ENCODE data around the gene OSBPL3. TPM values are rescaled to one million over a fixed set of nuclear protein-coding genes. Genes with fewer than 3 reads are reported as not detected.

The OSBPL3 gene
- total RNA-seq, 1 experiment from 2014 or later, result 11.6 TPM

DNA sequence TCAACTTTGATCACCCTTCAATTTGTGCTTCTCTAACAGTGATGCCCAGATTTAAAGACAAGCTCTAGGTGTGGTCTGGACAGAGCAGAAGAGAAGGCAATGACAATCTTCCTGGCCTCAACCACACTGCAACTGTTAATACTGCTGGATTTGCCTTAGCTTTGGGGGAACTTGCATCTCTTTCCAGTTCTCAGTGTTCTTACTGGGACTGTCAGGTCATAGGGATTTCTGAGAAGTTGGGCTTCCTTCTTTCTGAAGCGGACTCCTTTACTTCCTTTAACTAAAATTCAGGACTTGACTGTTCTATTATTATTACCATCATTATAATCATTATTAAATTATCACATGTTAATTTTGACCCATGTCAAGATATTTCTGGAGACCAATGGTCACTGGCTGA lies 80.8 kb downstream of the OSBPL3 start:
- intact Hi-C loops (cut with micrococcal nuclease), result loop anchor here (5.0 to 10.0 kb wide), 2 partner anchors 173 to 196 kb away; no protein-coding TSS in a partner anchor
- H3F3A ChIP-seq (ENCODE audit: low read length, unreplicated experiment), result no peaks in the 10 kb centered on the region
- TF ChIP-seq EZH2 (IDR thresholded peaks at IDR 0.05; ENCODE audit: low read length, unreplicated experiment) (no peak), EZH2phosphoT487 (IDR thresholded peaks at IDR 0.05; ENCODE audit: borderline replicate concordance, low read length) (no peak)
- TF ChIP-seq, protein P1, sequence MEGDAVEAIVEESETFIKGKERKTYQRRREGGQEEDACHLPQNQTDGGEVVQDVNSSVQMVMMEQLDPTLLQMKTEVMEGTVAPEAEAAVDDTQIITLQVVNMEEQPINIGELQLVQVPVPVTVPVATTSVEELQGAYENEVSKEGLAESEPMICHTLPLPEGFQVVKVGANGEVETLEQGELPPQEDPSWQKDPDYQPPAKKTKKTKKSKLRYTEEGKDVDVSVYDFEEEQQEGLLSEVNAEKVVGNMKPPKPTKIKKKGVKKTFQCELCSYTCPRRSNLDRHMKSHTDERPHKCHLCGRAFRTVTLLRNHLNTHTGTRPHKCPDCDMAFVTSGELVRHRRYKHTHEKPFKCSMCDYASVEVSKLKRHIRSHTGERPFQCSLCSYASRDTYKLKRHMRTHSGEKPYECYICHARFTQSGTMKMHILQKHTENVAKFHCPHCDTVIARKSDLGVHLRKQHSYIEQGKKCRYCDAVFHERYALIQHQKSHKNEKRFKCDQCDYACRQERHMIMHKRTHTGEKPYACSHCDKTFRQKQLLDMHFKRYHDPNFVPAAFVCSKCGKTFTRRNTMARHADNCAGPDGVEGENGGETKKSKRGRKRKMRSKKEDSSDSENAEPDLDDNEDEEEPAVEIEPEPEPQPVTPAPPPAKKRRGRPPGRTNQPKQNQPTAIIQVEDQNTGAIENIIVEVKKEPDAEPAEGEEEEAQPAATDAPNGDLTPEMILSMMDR (conservative IDR thresholded peaks at IDR 0.05; ENCODE audit: low read depth, low read length), result no peak
- peaks cover 20% of the 10 kb centered on the region for H3K4me1 ChIP-seq (ENCODE audit: insufficient read depth, low read length)
- no TSS peak for BruUV-seq (replicated peaks)
- H3K27ac ChIP-seq (ENCODE audit: low read length), result peak overlapping the region; percentile 51
- DNase-seq (no peak), ATAC-seq (peak; percentile 8)
- no peak overlapping the region for H2AFZ ChIP-seq (ENCODE audit: low read length)
- POLR2A ChIA-PET (ENCODE audit: unreplicated experiment), result interaction anchor here (0.6 kb wide), 2 partner anchors 216 to 227 kb away, joined by 5 read pairs; no protein-coding TSS in a partner anchor
- no peaks in the 10 kb centered on the region for H3K36me3 ChIP-seq (ENCODE audit: low read depth, low read length)
- CTCF ChIA-PET, result interaction anchor here (0.6 to 0.9 kb wide), 2 partner anchors 82 to 87 kb away, joined by 3 read pairs; no protein-coding TSS in a partner anchor
- peak overlapping the region; percentile 39; the same call in 1 of the 2 replicates for H3K4me2 ChIP-seq (ENCODE audit: low read length)
- no peaks in the 10 kb centered on the region for H4K20me1 ChIP-seq (ENCODE audit: low read length)
- no peaks in the 10 kb centered on the region for H3K27me3 ChIP-seq (ENCODE audit: low read length)
- H3K4me3 ChIP-seq (ENCODE audit: low read length), result no peak overlapping the region
- no peaks in the 10 kb centered on the region for H3K9me3 ChIP-seq (ENCODE audit: low read length)
- H3K9me2 ChIP-seq (replicated peaks; ENCODE audit: low read length), result no peaks in the 10 kb centered on the region
- H3K79me2 ChIP-seq (ENCODE audit: low read length), result peaks cover 74% of the 10 kb centered on the region
- no peak overlapping the region for H3K9ac ChIP-seq (ENCODE audit: low read length)

DNA sequence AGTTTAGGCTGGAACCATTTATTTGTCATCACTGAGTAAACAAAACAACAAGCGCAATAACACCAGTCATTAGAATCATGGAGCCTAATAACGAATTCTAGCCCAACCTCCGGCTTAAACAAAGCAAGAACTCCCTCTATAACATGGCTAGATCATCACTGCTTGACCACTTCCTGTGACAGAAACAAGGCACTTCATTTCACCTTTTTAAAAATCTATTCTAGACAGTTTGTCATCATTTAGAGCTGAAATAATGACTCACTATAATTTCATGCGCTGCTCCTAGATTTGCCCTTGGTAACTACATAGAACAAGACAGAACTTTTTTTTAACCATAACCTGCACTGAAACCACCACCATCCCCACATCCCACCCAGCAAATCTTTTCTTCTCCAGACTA lies 81.3 kb downstream of the OSBPL3 start:
- Histone ChIP-seq H3K27ac (ENCODE audit: low read length) (peak overlapping the region; percentile 51), H3K4me1 (ENCODE audit: insufficient read depth, low read length) (peaks cover 18% of the 10 kb centered on the region), H3K4me3 (ENCODE audit: low read length) (no peak overlapping the region), H3K9me2 (replicated peaks; ENCODE audit: low read length) (no peaks in the 10 kb centered on the region), H2AFZ (ENCODE audit: low read length) (no peak overlapping the region), H3F3A (ENCODE audit: low read length, unreplicated experiment) (no peaks in the 10 kb centered on the region), H3K9ac (ENCODE audit: low read length) (no peak overlapping the region), H3K4me2 (ENCODE audit: low read length) (peak overlapping the region; percentile 39), H3K79me2 (ENCODE audit: low read length) (peaks cover 76% of the 10 kb centered on the region), H3K36me3 (ENCODE audit: low read depth, low read length) (no peaks in the 10 kb centered on the region), H3K9me3 (ENCODE audit: low read length) (no peaks in the 10 kb centered on the region), H3K27me3 (ENCODE audit: low read length) (no peaks in the 10 kb centered on the region), H4K20me1 (ENCODE audit: low read length) (no peaks in the 10 kb centered on the region)
- ATAC-seq (peak; percentile 87), DNase-seq (peak; percentile 62)
- TF ChIP-seq EZH2phosphoT487 (IDR thresholded peaks at IDR 0.05; ENCODE audit: borderline replicate concordance, low read length) (no peak), EZH2 (IDR thresholded peaks at IDR 0.05; ENCODE audit: low read length, unreplicated experiment) (no peak)
- TF ChIP-seq, protein P1 (conservative IDR thresholded peaks at IDR 0.05; ENCODE audit: low read depth, low read length), result no peak
- CTCF ChIA-PET, result interaction anchor here (0.6 to 0.9 kb wide), 2 partner anchors 82 to 86 kb away, joined by 3 read pairs; no protein-coding TSS in a partner anchor
- intact Hi-C loops (cut with micrococcal nuclease), result loop anchor here (1.0 to 10.0 kb wide), 3 partner anchors 9 to 196 kb away; no protein-coding TSS in a partner anchor
- POLR2A ChIA-PET (ENCODE audit: unreplicated experiment), result interaction anchor here (0.6 kb wide), 2 partner anchors 217 to 227 kb away, joined by 5 read pairs; no protein-coding TSS in a partner anchor
- no TSS peak for BruUV-seq (replicated peaks)

DNA sequence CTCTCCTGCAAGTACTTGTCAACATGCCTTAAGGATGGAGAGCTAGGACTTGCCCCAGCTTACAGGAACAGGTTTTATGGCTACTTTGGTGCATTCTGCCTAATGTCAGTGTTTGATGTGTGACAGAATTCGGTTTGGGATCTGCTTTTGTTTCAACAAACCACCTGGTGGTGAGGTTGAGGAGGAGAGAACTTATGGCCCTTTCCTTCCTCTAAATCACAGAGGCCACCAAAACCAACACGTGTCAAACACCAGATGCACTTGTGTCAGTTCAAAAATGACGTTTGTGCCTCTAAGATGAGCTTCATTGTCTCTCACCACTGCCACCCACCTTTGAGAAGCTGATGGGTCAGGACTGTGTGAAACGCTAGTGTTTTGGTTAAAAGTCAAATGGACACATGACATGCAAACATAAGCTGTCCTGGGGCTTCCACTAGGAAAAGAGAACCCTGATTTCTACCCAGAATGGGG lies 83.9 kb downstream of the OSBPL3 start:
- POLR2A ChIA-PET (ENCODE audit: unreplicated experiment), result no interaction called here
- Histone ChIP-seq H3K27me3 (ENCODE audit: low read length) (no peaks in the 10 kb centered on the region), H3K36me3 (ENCODE audit: low read depth, low read length) (no peaks in the 10 kb centered on the region; the same call in 1 of the 2 replicates), H3K9ac (ENCODE audit: low read length) (no peak overlapping the region), H3K79me2 (ENCODE audit: low read length) (peaks cover 57% of the 10 kb centered on the region), H3K9me2 (replicated peaks; ENCODE audit: low read length) (no peaks in the 10 kb centered on the region), H3K4me3 (ENCODE audit: low read length) (no peak overlapping the region), H3K9me3 (ENCODE audit: low read length) (no peaks in the 10 kb centered on the region), H2AFZ (ENCODE audit: low read length) (no peak overlapping the region), H3F3A (ENCODE audit: low read length, unreplicated experiment) (no peaks in the 10 kb centered on the region), H3K4me1 (ENCODE audit: insufficient read depth, low read length) (peaks cover 18% of the 10 kb centered on the region), H3K4me2 (ENCODE audit: low read length) (no peak overlapping the region), H3K27ac (ENCODE audit: low read length) (no peak overlapping the region), H4K20me1 (ENCODE audit: low read length) (no peaks in the 10 kb centered on the region)
- BruUV-seq (replicated peaks), result no TSS peak
- ATAC-seq (no peak), DNase-seq (no peak)
- TF ChIP-seq EZH2 (IDR thresholded peaks at IDR 0.05; ENCODE audit: low read length, unreplicated experiment) (no peak), EZH2phosphoT487 (IDR thresholded peaks at IDR 0.05; ENCODE audit: borderline replicate concordance, low read length) (no peak)
- TF ChIP-seq, protein P1 (conservative IDR thresholded peaks at IDR 0.05; ENCODE audit: low read depth, low read length), result no peak
- intact Hi-C loops (cut with micrococcal nuclease), result loop anchor here (5.0 to 10.0 kb wide), 2 partner anchors 176 to 199 kb away; no protein-coding TSS in a partner anchor
- CTCF ChIA-PET, result no interaction called here
